GM12878 (cell line): ENCODE results near the gene SMAGP.

Experiments
- ATF7 ChIP-seq: fragments of 450-650 bp; IDR thresholded peaks from 2 replicates; pipeline ENCODE4 v1.6.1; 2016; ENCODE audit warnings: low read depth, mild to moderate bottlenecking
- BACH1 ChIP-seq: fragments of 450-650 bp; IDR thresholded peaks from 2 replicates; pipeline ENCODE4 v1.6.1; 2017; ENCODE audit warnings: mild to moderate bottlenecking, borderline replicate concordance
- BRCA1 ChIP-seq: IDR thresholded peaks from 2 replicates; pipeline ENCODE4 v1.6.1; 2011; ENCODE audit warnings: low read depth, low read length, improper control_type of control experiment
- CBFB ChIP-seq: IDR thresholded peaks from 2 replicates; pipeline ENCODE4 v1.6.1; 2016; ENCODE audit warnings: antibody characterized with exemption, low read depth
- FOXM1 ChIP-seq: IDR thresholded peaks from 2 replicates; pipeline ENCODE4 v1.6.1; 2012; ENCODE audit warnings: low read depth, mild to moderate bottlenecking, inconsistent platforms, low read length, moderate library complexity
- HDAC2 ChIP-seq: fragments of 200-600 bp; sonication (generic); IDR thresholded peaks from 2 replicates; pipeline ENCODE4 v1.6.1; 2017
- IRF3 ChIP-seq: fragments of 450-650 bp; IDR thresholded peaks from 2 replicates; pipeline ENCODE4 v1.6.1; 2014; ENCODE audit warnings: mild to moderate bottlenecking
- NFYB ChIP-seq: IDR thresholded peaks from 2 replicates; pipeline ENCODE4 v1.6.1; 2011; ENCODE audit warnings: low read depth, mild to moderate bottlenecking, low read length, improper control_type of control experiment, moderate library complexity; ENCODE audit not compliant: insufficient read depth
- NR2C2 ChIP-seq: IDR thresholded peaks from 2 replicates; pipeline ENCODE4 v1.6.1; 2011; ENCODE audit warnings: borderline replicate concordance, low read depth; ENCODE audit not compliant: control insufficient read depth, insufficient read length
- POLR2AphosphoS5 ChIP-seq: IDR thresholded peaks from 2 replicates; pipeline ENCODE4 v1.6.1; 2011; ENCODE audit warnings: mild to moderate bottlenecking, low read length, inconsistent platforms
- SIN3A ChIP-seq: IDR thresholded peaks from 2 replicates; pipeline ENCODE4 v1.6.1; 2012; ENCODE audit warnings: low read depth, low read length, improper control_type of control experiment
- TF ChIP-seq, protein P1 (sequence below): fragments of 450-650 bp; IDR thresholded peaks from 2 replicates; pipeline ENCODE4 v1.6.1; 2018; ENCODE audit warnings: mild to moderate bottlenecking, low read depth, moderate library complexity; ENCODE audit not compliant: partially characterized antibody
- TF ChIP-seq, protein P2 (sequence below), 3 experiments: IDR thresholded peaks in 2 of 3; conservative IDR thresholded peaks in 1 of 3; 2 replicates each; pipeline ENCODE4 v1.5.1; 2011; ENCODE audit warnings: low read depth in 3 of 3, low read length in 3 of 3, mild to moderate bottlenecking in 3 of 3, control low read depth in 2 of 3, moderate library complexity in 2 of 3, inconsistent platforms in 1 of 3, mixed read lengths in 1 of 3; ENCODE audit not compliant: control insufficient read depth in 2 of 3, insufficient read depth in 1 of 3; ENCODE audit errors: extremely low read depth in 1 of 3

DNA sequence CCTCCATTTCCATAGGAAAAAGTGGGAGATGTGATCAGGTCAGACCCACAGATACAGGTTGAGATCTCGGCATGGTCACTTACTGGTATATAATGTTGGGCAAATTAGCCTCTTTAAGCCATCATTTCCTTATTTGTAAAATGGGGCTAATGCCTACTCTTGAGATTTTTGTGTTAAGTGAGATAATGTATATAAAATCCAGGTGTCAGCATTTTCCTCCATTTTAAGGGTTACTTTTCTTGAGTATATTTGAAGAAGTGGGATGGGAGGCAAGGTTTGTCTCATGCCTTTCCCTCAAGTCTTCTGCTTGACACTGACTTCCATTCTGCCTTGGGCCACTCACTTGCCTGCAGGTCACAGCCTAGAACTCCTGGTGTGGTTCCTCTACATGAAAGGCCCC is 42.3 kb downstream of the SMAGP start:
- TF ChIP-seq CBFB (no peak), IRF3 (no peak), FOXM1 (no peak), BRCA1 (no peak), SIN3A (no peak), BACH1 (no peak), ATF7 (no peak), POLR2AphosphoS5 (no peak), NFYB (no peak), NR2C2 (no peak), HDAC2 (no peak)
- TF ChIP-seq, protein P1, sequence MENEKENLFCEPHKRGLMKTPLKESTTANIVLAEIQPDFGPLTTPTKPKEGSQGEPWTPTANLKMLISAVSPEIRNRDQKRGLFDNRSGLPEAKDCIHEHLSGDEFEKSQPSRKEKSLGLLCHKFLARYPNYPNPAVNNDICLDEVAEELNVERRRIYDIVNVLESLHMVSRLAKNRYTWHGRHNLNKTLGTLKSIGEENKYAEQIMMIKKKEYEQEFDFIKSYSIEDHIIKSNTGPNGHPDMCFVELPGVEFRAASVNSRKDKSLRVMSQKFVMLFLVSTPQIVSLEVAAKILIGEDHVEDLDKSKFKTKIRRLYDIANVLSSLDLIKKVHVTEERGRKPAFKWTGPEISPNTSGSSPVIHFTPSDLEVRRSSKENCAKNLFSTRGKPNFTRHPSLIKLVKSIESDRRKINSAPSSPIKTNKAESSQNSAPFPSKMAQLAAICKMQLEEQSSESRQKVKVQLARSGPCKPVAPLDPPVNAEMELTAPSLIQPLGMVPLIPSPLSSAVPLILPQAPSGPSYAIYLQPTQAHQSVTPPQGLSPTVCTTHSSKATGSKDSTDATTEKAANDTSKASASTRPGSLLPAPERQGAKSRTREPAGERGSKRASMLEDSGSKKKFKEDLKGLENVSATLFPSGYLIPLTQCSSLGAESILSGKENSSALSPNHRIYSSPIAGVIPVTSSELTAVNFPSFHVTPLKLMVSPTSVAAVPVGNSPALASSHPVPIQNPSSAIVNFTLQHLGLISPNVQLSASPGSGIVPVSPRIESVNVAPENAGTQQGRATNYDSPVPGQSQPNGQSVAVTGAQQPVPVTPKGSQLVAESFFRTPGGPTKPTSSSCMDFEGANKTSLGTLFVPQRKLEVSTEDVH: no peak
- TF ChIP-seq, protein P2, sequence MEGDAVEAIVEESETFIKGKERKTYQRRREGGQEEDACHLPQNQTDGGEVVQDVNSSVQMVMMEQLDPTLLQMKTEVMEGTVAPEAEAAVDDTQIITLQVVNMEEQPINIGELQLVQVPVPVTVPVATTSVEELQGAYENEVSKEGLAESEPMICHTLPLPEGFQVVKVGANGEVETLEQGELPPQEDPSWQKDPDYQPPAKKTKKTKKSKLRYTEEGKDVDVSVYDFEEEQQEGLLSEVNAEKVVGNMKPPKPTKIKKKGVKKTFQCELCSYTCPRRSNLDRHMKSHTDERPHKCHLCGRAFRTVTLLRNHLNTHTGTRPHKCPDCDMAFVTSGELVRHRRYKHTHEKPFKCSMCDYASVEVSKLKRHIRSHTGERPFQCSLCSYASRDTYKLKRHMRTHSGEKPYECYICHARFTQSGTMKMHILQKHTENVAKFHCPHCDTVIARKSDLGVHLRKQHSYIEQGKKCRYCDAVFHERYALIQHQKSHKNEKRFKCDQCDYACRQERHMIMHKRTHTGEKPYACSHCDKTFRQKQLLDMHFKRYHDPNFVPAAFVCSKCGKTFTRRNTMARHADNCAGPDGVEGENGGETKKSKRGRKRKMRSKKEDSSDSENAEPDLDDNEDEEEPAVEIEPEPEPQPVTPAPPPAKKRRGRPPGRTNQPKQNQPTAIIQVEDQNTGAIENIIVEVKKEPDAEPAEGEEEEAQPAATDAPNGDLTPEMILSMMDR (IDR thresholded peaks at IDR 0.05 in 2 of 3, conservative IDR thresholded peaks at IDR 0.05 in 1 of 3; ENCODE audit: control insufficient read depth in 2 of 3, extremely low read depth in 1 of 3, insufficient read depth in 1 of 3, low read depth in 3 of 3, low read length in 3 of 3): no peak
